Karpas-422 (cell line): Measurements from ENCODE around the gene APOBEC3C. TPM values are rescaled to one million over a fixed set of nuclear protein-coding genes. Genes with fewer than 3 reads are reported as not detected.
"Not testable (repeated sequence)": the region's sequence is repeated elsewhere in the genome, so short reads cannot be mapped to it uniquely, and the experiment has no call there.

Experiments
- DNase-seq: peaks from one replicate; pipeline ENCODE4 v3.0.0-alpha.2; 2015
- H2AFZ ChIP-seq: fragments of 200-600 bp; sonication (generic); 2 replicates; pipeline ENCODE4 v1.6.1; 2014; ENCODE audit warnings: antibody characterized with exemption, low read length, mixed read lengths
- H3K27ac ChIP-seq: fragments of 200-600 bp; sonication (generic); 2 replicates; pipeline ENCODE4 v1.5.1; 2014; ENCODE audit warnings: mild to moderate bottlenecking, low read length, moderate library complexity
- H3K27me3 ChIP-seq: fragments of 200-600 bp; sonication (generic); 2 replicates; pipeline ENCODE4 v1.6.1; 2014; ENCODE audit warnings: low read length, mixed read lengths
- H3K36me3 ChIP-seq: fragments of 200-600 bp; sonication (generic); 2 replicates; pipeline ENCODE4 v1.6.1; 2014; ENCODE audit warnings: low read length, mixed read lengths; ENCODE audit not compliant: insufficient read depth
- H3K4me1 ChIP-seq: fragments of 200-600 bp; sonication (generic); 2 replicates; pipeline ENCODE4 v1.6.1; 2014; ENCODE audit warnings: mild to moderate bottlenecking, low read length, mixed read lengths
- H3K4me2 ChIP-seq: fragments of 200-600 bp; sonication (generic); 2 replicates; pipeline ENCODE4 v1.6.1; 2014; ENCODE audit warnings: low read length, low read depth, mild to moderate bottlenecking; ENCODE audit not compliant: poor library complexity, severe bottlenecking
- H3K4me3 ChIP-seq: fragments of 200-600 bp; sonication (generic); 2 replicates; pipeline ENCODE4 v1.5.1; 2014; ENCODE audit warnings: mild to moderate bottlenecking, antibody characterized with exemption, low read length, mixed read lengths
- H3K79me2 ChIP-seq: fragments of 200-600 bp; sonication (generic); 2 replicates; pipeline ENCODE4 v1.6.1; 2014; ENCODE audit warnings: mild to moderate bottlenecking, low read length, mixed read lengths
- H3K9ac ChIP-seq: fragments of 200-600 bp; sonication (generic); 2 replicates; pipeline ENCODE4 v1.6.0; 2014; ENCODE audit warnings: low read length
- H3K9me2 ChIP-seq: fragments of 200-600 bp; sonication (generic), shearing (Covaris generic); replicated peaks from 2 replicates; pipeline ENCODE4 v1.6.0; 2014; ENCODE audit warnings: mild to moderate bottlenecking, low read length, moderate library complexity; ENCODE audit not compliant: insufficient read depth
- H3K9me3 ChIP-seq: fragments of 300-700, 200-600 bp; sonication (generic); 2 replicates; pipeline ENCODE4 v1.6.1; 2014; ENCODE audit warnings: low read length, mixed read lengths
- H4K20me1 ChIP-seq: fragments of 200-600 bp; sonication (generic); 2 replicates; pipeline ENCODE4 v1.6.1; 2014; ENCODE audit warnings: mild to moderate bottlenecking, antibody characterized with exemption, low read length, low read depth; ENCODE audit not compliant: insufficient read depth
- total RNA-seq: library from RNA; depleted of rRNA; stranded (reverse); fragments of >200 nt; shearing (Covaris generic); gene quantifications from 2 replicates; pipeline ENCODE4 v1.2.3, GENCODE V29; 2014; ENCODE audit warnings: low replicate concordance

APOBEC3C gene
- total RNA-seq, 1 experiment from 2014 or later, result 6.2 TPM

DNA sequence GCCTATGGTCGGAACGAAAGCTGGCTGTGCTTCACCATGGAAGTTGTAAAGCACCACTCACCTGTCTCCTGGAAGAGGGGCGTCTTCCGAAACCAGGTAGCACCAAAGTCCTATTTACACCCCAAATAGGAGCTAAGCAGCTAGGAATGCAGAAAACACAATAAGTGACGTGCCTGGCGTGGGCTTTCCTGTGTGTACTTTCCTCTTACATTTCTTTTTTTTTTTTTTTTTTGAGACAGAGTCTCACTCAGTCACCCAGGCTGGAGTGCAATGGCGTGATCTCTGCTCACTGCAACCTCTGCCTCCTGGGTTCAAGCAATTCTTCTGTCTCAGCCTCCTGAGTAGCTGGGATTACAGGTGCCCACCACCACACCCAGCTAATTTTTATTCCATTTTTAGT, 35.4 kb downstream of the APOBEC3C start:
- DNase-seq, H3K4me1 ChIP-seq, H4K20me1 ChIP-seq, H2AFZ ChIP-seq, H3K79me2 ChIP-seq, H3K27me3 ChIP-seq, H3K4me3 ChIP-seq, H3K36me3 ChIP-seq, H3K27ac ChIP-seq, H3K9ac ChIP-seq, H3K4me2 ChIP-seq, H3K9me2 ChIP-seq, H3K9me3 ChIP-seq: not testable (repeated sequence)

GRCh38 chr22:39051844-39052495, 37.9 kb downstream of the APOBEC3C start:
- not testable (repeated sequence) for H3K27ac ChIP-seq

GRCh38 chr22:39055658-39056057, 41.6 kb downstream of the APOBEC3C start:
- no peak overlapping the region for H3K9ac ChIP-seq
- H3K4me2 ChIP-seq, result no peak overlapping the region
- no peak overlapping the region for H3K4me3 ChIP-seq
- no peak overlapping the region for H3K27ac ChIP-seq
- no peak overlapping the region for H2AFZ ChIP-seq
- H3K9me3 ChIP-seq, result no peaks in the 10 kb centered on the region
- no peaks in the 10 kb centered on the region for H3K9me2 ChIP-seq
- H4K20me1 ChIP-seq, result no peaks in the 10 kb centered on the region
- no peaks in the 10 kb centered on the region for H3K36me3 ChIP-seq
- no peaks in the 10 kb centered on the region for H3K79me2 ChIP-seq
- no peak for DNase-seq
- H3K27me3 ChIP-seq, result no peaks in the 10 kb centered on the region
- H3K4me1 ChIP-seq, result no peaks in the 10 kb centered on the region

More at GRCh38 chr22:39051844-39052495, 37.9 kb downstream of the APOBEC3C start:
- not testable (repeated sequence) for H3K9me2 ChIP-seq, H3K4me1 ChIP-seq, H3K4me3 ChIP-seq, H3K27me3 ChIP-seq, H3K36me3 ChIP-seq, H3K4me2 ChIP-seq, H4K20me1 ChIP-seq, H3K9ac ChIP-seq, H2AFZ ChIP-seq, H3K9me3 ChIP-seq, H3K79me2 ChIP-seq, DNase-seq

DNA sequence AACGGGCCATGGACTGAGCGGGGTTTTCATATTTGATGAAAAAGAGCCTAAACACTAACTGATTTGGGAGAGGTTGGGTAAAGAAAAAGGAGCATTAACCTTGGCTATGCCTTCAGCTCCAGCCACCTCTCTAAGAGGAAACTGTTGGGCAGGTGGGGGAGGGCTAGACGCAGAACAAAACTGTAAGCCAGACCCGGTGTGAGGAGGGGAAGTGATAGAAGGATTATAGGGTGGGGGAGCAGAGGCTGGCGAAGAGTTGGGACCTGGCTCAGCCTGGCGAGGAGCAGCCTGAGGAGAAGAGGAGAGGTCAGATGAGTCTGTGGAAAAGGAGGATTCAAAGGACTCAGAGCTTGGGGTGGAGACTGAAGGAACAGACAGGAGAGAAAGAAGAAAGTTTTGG, 47.2 kb downstream of the APOBEC3C start:
- not testable (repeated sequence) for H3K27ac ChIP-seq

DNA sequence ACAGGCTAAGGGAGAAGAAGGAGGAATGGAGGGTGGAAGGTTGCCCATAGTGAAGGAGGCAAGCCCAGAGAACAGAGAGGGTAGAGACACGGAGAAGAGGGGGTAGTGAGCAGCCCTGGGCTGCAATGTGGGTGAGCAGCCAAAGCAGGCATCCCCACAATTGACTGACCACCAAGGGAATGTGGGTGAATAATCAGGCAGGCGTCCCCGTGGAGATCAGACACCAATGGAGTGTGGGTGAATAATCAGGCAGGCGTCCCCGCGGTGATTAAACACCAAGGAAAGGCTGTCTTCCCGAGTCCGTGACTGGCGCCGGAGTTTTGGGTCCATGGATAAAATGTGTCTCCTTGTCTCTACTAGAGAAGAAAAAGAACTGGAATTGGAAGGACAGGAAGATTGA, 47.9 kb downstream of the APOBEC3C start:
- H3K4me1 ChIP-seq, H3K27ac ChIP-seq, H3K27me3 ChIP-seq, H2AFZ ChIP-seq, DNase-seq, H3K9me3 ChIP-seq, H3K9me2 ChIP-seq, H3K79me2 ChIP-seq, H3K36me3 ChIP-seq, H4K20me1 ChIP-seq, H3K9ac ChIP-seq, H3K4me2 ChIP-seq, H3K4me3 ChIP-seq: not testable (repeated sequence)

More for the DNA sequence above, 47.2 kb downstream of the APOBEC3C start:
- H3K9me2 ChIP-seq, H3K4me3 ChIP-seq, H3K36me3 ChIP-seq, H3K79me2 ChIP-seq, H3K4me1 ChIP-seq, H3K9ac ChIP-seq, DNase-seq, H2AFZ ChIP-seq, H3K4me2 ChIP-seq, H3K9me3 ChIP-seq, H4K20me1 ChIP-seq, H3K27me3 ChIP-seq: not testable (repeated sequence)

DNA sequence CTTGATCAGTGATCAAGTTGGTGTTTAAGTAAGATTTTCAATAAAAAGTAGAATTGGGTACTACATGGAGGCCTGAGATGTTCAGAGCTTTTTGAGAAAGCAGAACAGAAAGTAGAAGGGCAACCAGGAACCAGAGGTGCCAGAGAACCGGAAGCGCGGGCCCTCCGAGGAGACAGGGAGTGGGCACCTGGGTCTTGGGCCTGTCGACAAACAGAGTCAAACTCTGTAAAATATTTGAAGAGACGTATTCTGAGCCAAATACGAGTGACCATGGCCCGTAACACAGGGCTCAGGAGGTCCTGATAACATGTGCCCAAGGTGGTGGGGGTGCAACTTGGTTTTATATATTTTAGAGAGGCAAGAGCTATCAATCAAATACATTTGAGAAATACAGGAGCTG, 49.8 kb downstream of the APOBEC3C start:
- not testable (repeated sequence) for H3K4me2 ChIP-seq, H3K27ac ChIP-seq, H3K4me3 ChIP-seq, H3K36me3 ChIP-seq, H2AFZ ChIP-seq, H3K9ac ChIP-seq, H3K9me2 ChIP-seq, H4K20me1 ChIP-seq, H3K9me3 ChIP-seq, DNase-seq, H3K27me3 ChIP-seq, H3K79me2 ChIP-seq, H3K4me1 ChIP-seq

GRCh38 chr22:39066442-39067276, 52.6 kb downstream of the APOBEC3C start:
- H3K4me2 ChIP-seq, H3K4me1 ChIP-seq, H3K36me3 ChIP-seq, H3K9ac ChIP-seq, H2AFZ ChIP-seq, DNase-seq, H3K9me3 ChIP-seq, H3K27me3 ChIP-seq, H3K27ac ChIP-seq, H3K4me3 ChIP-seq, H3K79me2 ChIP-seq, H4K20me1 ChIP-seq, H3K9me2 ChIP-seq: not testable (repeated sequence)

- Histone ChIP-seq H3K27ac (no peak overlapping the region), H3K4me3 (no peak overlapping the region), H3K79me2 (no peaks in the 10 kb centered on the region), H3K9me2 (no peaks in the 10 kb centered on the region), H3K36me3 (no peaks in the 10 kb centered on the region), H3K4me1 (peaks cover 9% of the 10 kb centered on the region), H3K9me3 (no peaks in the 10 kb centered on the region), H2AFZ (no peak overlapping the region), H3K4me2 (no peak overlapping the region), H4K20me1 (no peaks in the 10 kb centered on the region), H3K9ac (no peak overlapping the region), H3K27me3 (no peaks in the 10 kb centered on the region)
- no peak for DNase-seq
Observed at GRCh38 chr22:39068033-39068785, 54.2 kb downstream of the APOBEC3C start.
